Endodermal cell (in vitro differentiated cells): Measurements from ENCODE around the gene COLGALT1. TPM values are rescaled to one million over a fixed set of nuclear protein-coding genes. Genes with fewer than 3 reads are reported as not detected.
"Not testable (repeated sequence)": the region's sequence is repeated elsewhere in the genome, so short reads cannot be mapped to it uniquely, and the experiment has no call there.

Experiments
- DNase-seq: peaks from one replicate; pipeline ENCODE4 v3.0.0-alpha.2; 2017
- H3K27ac ChIP-seq: 2 replicates; pipeline ENCODE4 v1.5.1; 2013; ENCODE audit warnings: mild to moderate bottlenecking, low read depth, low read length, moderate library complexity
- H3K27me3 ChIP-seq: 2 replicates; pipeline ENCODE4 v1.6.1; 2013; ENCODE audit warnings: mild to moderate bottlenecking, low read length, moderate library complexity; ENCODE audit not compliant: insufficient read depth, control insufficient read depth, poor library complexity, severe bottlenecking
- H3K36me3 ChIP-seq: 2 replicates; pipeline ENCODE4 v1.7.0; 2013; ENCODE audit warnings: mild to moderate bottlenecking, low read length, moderate library complexity; ENCODE audit not compliant: control insufficient read depth, insufficient read depth
- H3K4me1 ChIP-seq: one replicate; pipeline ENCODE4 v1.7.0; 2013; ENCODE audit warnings: low read length; ENCODE audit not compliant: control insufficient read depth, insufficient read depth
- H3K4me3 ChIP-seq: 2 replicates; pipeline ENCODE4 v1.5.1; 2013; ENCODE audit warnings: mild to moderate bottlenecking, low read length, moderate library complexity
- H3K9ac ChIP-seq: 2 replicates; pipeline ENCODE4 v1.6.1; 2013; ENCODE audit warnings: mild to moderate bottlenecking, low read length, moderate library complexity; ENCODE audit not compliant: poor library complexity, severe bottlenecking; ENCODE audit errors: extremely low read depth
- H3K9me3 ChIP-seq: 2 replicates; pipeline ENCODE4 v1.6.1; 2013; ENCODE audit warnings: mild to moderate bottlenecking, low read length, moderate library complexity; ENCODE audit not compliant: control insufficient read depth
- H3K27ac Mint-ChIP-seq: 2 replicates; pipeline ENCODE4 v1.8.0; 2020; ENCODE audit warnings: mixed read lengths
- H3K27me3 Mint-ChIP-seq: 2 replicates; pipeline ENCODE4 v1.8.0; 2021; ENCODE audit warnings: mild to moderate bottlenecking, mixed read lengths; ENCODE audit not compliant: insufficient read depth
- H3K36me3 Mint-ChIP-seq: 2 replicates; pipeline ENCODE4 v1.8.0; 2020; ENCODE audit warnings: low read depth, mixed read lengths
- H3K4me1 Mint-ChIP-seq: 2 replicates; pipeline ENCODE4 v1.8.0; 2020; ENCODE audit warnings: mixed read lengths
- H3K4me3 Mint-ChIP-seq: 2 replicates; pipeline ENCODE4 v1.8.0; 2020; ENCODE audit warnings: mild to moderate bottlenecking, moderate library complexity, mixed read lengths
- H3K9me3 Mint-ChIP-seq: 2 replicates; pipeline ENCODE4 v1.8.0; 2020; ENCODE audit warnings: mild to moderate bottlenecking, mixed read lengths
- CTCF ChIP-seq: fragments of 200-600 bp; sonication (generic); conservative IDR thresholded peaks from 2 replicates; pipeline ENCODE4 v1.5.0; 2021; ENCODE audit warnings: antibody characterized with exemption, mild to moderate bottlenecking
- WGBS, 2 experiments: methylation state at CpG; one replicate each; pipeline versions ENCODE4 v1.1.5 to v1.1.7; 2013; ENCODE audit warnings: missing lambda C conversion rate in 2 of 2, mixed read lengths in 1 of 2; ENCODE audit not compliant: insufficient coverage in 1 of 2, insufficient read length in 1 of 2; 5-methylcytosine and 5-hydroxymethylcytosine counted together
- total RNA-seq, 2 donors: library from RNA; stranded (reverse); fragmentation: NEBNext Ultra II Directional in 1 of 2; extraction: Animal tissue kit (Norgen Biotek cat#: 25700) in 1 of 2; gene quantifications; 2 replicates in 1 of 2; 3 replicates in 1 of 2; pipeline ENCODE4 v1.2.1, GENCODE V29; 2021

COLGALT1 gene
- total RNA-seq, 2 donors from 2014 or later = 61.2 to 68.3 TPM

GRCh38 chr19:17598063-17598462 is 42.6 kb downstream of the COLGALT1 start:
- not testable (repeated sequence) for DNase-seq, H3K9me3 Mint-ChIP-seq, H3K27me3 ChIP-seq, H3K4me3 Mint-ChIP-seq, H3K9me3 ChIP-seq, H3K27ac Mint-ChIP-seq, H3K4me1 ChIP-seq, H3K9ac ChIP-seq, H3K27ac ChIP-seq, H3K4me3 ChIP-seq, H3K36me3 ChIP-seq, H3K36me3 Mint-ChIP-seq, H3K4me1 Mint-ChIP-seq
- peaks cover 14% of the 10 kb centered on the region for H3K27me3 Mint-ChIP-seq
- WGBS, 2 experiments = 74% methylated on average over 8 of the region's 8 CpGs; no CpG with 5 or more reads in 1 of the 2 experiments

DNA sequence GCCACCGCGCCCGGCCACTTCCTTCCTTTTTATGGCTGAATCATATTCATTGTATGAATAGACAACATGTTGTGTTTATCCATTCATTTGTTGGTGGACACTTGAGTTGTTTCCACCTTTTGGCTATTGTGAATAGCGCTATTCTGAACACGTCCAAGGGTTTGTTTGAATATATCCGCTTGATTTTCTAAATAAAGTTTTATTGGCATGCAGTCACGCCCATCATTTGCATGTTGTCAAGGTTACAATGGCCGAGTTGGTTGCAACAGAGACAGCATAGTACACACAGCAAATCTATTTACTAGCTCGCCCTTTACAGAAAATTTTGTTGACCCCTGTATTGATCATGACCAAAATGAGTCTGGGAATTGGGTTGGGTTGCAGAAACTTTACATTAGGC is 43.5 kb downstream of the COLGALT1 start:
- H3K9me3 ChIP-seq = no peaks in the 10 kb centered on the region
- H3K9ac ChIP-seq = no peak overlapping the region
- no peaks in the 10 kb centered on the region for H3K36me3 ChIP-seq
- Mint-ChIP-seq H3K4me3 (no peak overlapping the region), H3K4me1 (peaks cover 6% of the 10 kb centered on the region), H3K9me3 (no peaks in the 10 kb centered on the region), H3K36me3 (no peaks in the 10 kb centered on the region), H3K27ac (no peak overlapping the region), H3K27me3 (peaks cover 20% of the 10 kb centered on the region)
- no peak overlapping the region for H3K4me3 ChIP-seq
- WGBS, 2 experiments = 94 to 97% methylated on average over 5 to 9 of the region's 9 CpGs
- no peak for DNase-seq
- no peaks in the 10 kb centered on the region for H3K4me1 ChIP-seq
- no peak for TF ChIP-seq CTCF
- H3K27ac ChIP-seq = no peak overlapping the region
- H3K27me3 ChIP-seq = no peaks in the 10 kb centered on the region

- no peaks in the 10 kb centered on the region for H3K4me1 ChIP-seq
- no peak overlapping the region for H3K9ac ChIP-seq
- H3K27ac ChIP-seq = no peak overlapping the region
- no peaks in the 10 kb centered on the region for H3K27me3 ChIP-seq
- no peak for DNase-seq
- Mint-ChIP-seq H3K36me3 (no peaks in the 10 kb centered on the region), H3K27me3 (peaks cover 25% of the 10 kb centered on the region), H3K4me3 (no peak overlapping the region), H3K4me1 (peaks cover 6% of the 10 kb centered on the region), H3K27ac (no peak overlapping the region), H3K9me3 (no peaks in the 10 kb centered on the region)
- no peaks in the 10 kb centered on the region for H3K36me3 ChIP-seq
- H3K4me3 ChIP-seq = no peak overlapping the region
- TF ChIP-seq CTCF = no peak
- WGBS, 2 experiments = 93 to 96% methylated on average over 10 of the region's 10 CpGs
- H3K9me3 ChIP-seq = no peaks in the 10 kb centered on the region
Measured at GRCh38 chr19:17599780-17600179, 44.3 kb downstream of the COLGALT1 start.

GRCh38 chr19:17601683-17602082 is 46.2 kb downstream of the COLGALT1 start:
- Mint-ChIP-seq H3K4me3 (no peak overlapping the region), H3K27me3 (peaks cover 25% of the 10 kb centered on the region), H3K4me1 (peaks cover 6% of the 10 kb centered on the region), H3K36me3 (no peaks in the 10 kb centered on the region), H3K9me3 (no peaks in the 10 kb centered on the region), H3K27ac (no peak overlapping the region)
- Histone ChIP-seq H3K4me3 (no peak overlapping the region), H3K27me3 (no peaks in the 10 kb centered on the region), H3K9me3 (no peaks in the 10 kb centered on the region), H3K27ac (no peak overlapping the region), H3K9ac (no peak overlapping the region), H3K4me1 (no peaks in the 10 kb centered on the region), H3K36me3 (no peaks in the 10 kb centered on the region)
- no peak for TF ChIP-seq CTCF
- DNase-seq = no peak
- WGBS, 2 experiments = 75 to 77% methylated on average over 5 to 9 of the region's 9 CpGs
